Nephron (organoid): ENCODE measurements around the gene ARHGAP12.

Experiments
- H3K27ac Mint-ChIP-seq, 3 experiments: 2 replicates each; pipeline ENCODE4 v1.8.0; 2020; ENCODE audit warnings: mixed read lengths in 3 of 3, mild to moderate bottlenecking in 2 of 3, moderate library complexity in 1 of 3
- H3K27me3 Mint-ChIP-seq: 2 replicates; pipeline ENCODE4 v1.8.0; 2021; ENCODE audit warnings: low read depth, mild to moderate bottlenecking, moderate library complexity, mixed read lengths
- H3K36me3 Mint-ChIP-seq: 2 replicates; pipeline ENCODE4 v1.8.0; 2020; ENCODE audit warnings: low read depth, mixed read lengths
- H3K4me1 Mint-ChIP-seq: 2 replicates; pipeline ENCODE4 v1.8.0; 2020; ENCODE audit warnings: mixed read lengths
- H3K4me3 Mint-ChIP-seq, 3 experiments: 2 replicates each; pipeline ENCODE4 v1.8.0; 2020; ENCODE audit warnings: mild to moderate bottlenecking in 3 of 3, mixed read lengths in 3 of 3, moderate library complexity in 2 of 3
- H3K9me3 Mint-ChIP-seq: 2 replicates; pipeline ENCODE4 v1.8.0; 2020; ENCODE audit warnings: mixed read lengths
- CTCF ChIP-seq, 3 experiments: fragments of 200-600 bp; sonication (generic); IDR thresholded peaks; one replicate each; pipeline ENCODE4 v1.5.0; 2021; ENCODE audit warnings: antibody characterized with exemption in 3 of 3; ENCODE audit not compliant: unreplicated experiment in 3 of 3

Gene ARHGAP12

DNA sequence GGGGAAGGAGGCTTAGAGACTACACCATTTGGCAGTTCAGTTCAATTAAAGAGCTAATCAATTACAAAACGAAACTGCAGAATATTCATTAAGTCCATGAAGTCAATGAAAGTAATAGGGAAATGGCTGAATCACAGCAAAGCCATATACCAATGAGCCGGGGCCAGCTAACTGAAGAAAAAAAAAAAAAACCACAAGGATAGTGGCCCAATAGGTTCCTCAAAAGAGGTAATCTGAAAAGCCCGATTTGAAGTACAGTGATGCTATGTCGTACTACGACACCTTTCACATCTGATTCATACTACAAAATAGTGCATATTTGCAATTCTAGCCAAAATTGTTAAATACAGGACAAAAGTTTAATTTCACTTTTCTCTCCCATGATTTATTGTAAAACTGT lies 2.5 kb downstream of the ARHGAP12 start:
- no peak for TF ChIP-seq CTCF (IDR thresholded peaks at IDR 0.05; ENCODE audit: unreplicated experiment in 3 of 3)
- H3K4me1 Mint-ChIP-seq: peaks cover 45% of the 10 kb centered on the region
- peaks cover 2% of the 10 kb centered on the region for H3K9me3 Mint-ChIP-seq
- H3K4me3 Mint-ChIP-seq: peak overlapping the region; percentile 32 to 97 (median 62)
- H3K27ac Mint-ChIP-seq: no peak overlapping the region
- no peaks in the 10 kb centered on the region for H3K36me3 Mint-ChIP-seq
- H3K27me3 Mint-ChIP-seq: no peaks in the 10 kb centered on the region

DNA sequence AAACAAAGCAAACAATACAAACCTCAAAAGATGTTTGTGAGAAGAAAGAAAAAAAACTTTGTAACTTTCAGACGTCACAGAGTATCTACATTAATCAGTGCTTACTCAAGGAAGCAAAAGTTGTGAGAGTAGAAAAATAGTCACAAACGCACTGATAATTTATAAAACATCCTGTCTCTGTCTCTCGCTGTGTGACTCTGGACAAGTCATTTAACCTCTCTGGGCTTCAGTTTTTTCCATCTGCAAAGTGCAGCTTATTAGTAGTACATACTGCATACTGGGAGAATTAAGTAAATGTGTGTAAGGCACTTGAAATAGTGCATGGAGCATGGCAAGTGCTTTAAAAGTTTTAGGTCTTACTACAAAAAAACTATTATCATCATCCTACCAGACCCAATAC lies 3.8 kb downstream of the ARHGAP12 start:
- Mint-ChIP-seq H3K36me3 (no peaks in the 10 kb centered on the region), H3K27me3 (no peaks in the 10 kb centered on the region), H3K9me3 (peaks cover 2% of the 10 kb centered on the region), H3K27ac (peak overlapping the region in 1 of 3 experiments; percentile 66), H3K4me3 (no peak overlapping the region), H3K4me1 (peaks cover 33% of the 10 kb centered on the region)
- no peak for TF ChIP-seq CTCF (IDR thresholded peaks at IDR 0.05; ENCODE audit: unreplicated experiment in 3 of 3)

- no peaks in the 10 kb centered on the region for H3K27me3 Mint-ChIP-seq
- H3K9me3 Mint-ChIP-seq: peaks cover 2% of the 10 kb centered on the region
- no peak overlapping the region for H3K4me3 Mint-ChIP-seq
- no peak overlapping the region for H3K27ac Mint-ChIP-seq
- no peak for TF ChIP-seq CTCF (IDR thresholded peaks at IDR 0.05; ENCODE audit: unreplicated experiment in 3 of 3)
- H3K4me1 Mint-ChIP-seq: peaks cover 28% of the 10 kb centered on the region
- H3K36me3 Mint-ChIP-seq: peaks cover 4% of the 10 kb centered on the region
These were observed 5.2 kb downstream of the ARHGAP12 start for GRCh38 chr10:31923389-31923788.

GRCh38 chr10:31921031-31921430 lies 7.6 kb downstream of the ARHGAP12 start:
- Mint-ChIP-seq H3K4me3 (no peak overlapping the region), H3K27ac (no peak overlapping the region), H3K27me3 (no peaks in the 10 kb centered on the region), H3K36me3 (peaks cover 4% of the 10 kb centered on the region), H3K9me3 (peaks cover 2% of the 10 kb centered on the region), H3K4me1 (peaks cover 12% of the 10 kb centered on the region)
- TF ChIP-seq CTCF (IDR thresholded peaks at IDR 0.05; ENCODE audit: unreplicated experiment in 3 of 3): no peak

GRCh38 chr10:31920538-31920937 lies 8.1 kb downstream of the ARHGAP12 start:
- TF ChIP-seq CTCF (IDR thresholded peaks at IDR 0.05; ENCODE audit: unreplicated experiment in 3 of 3): no peak
- Mint-ChIP-seq H3K4me1 (peaks cover 8% of the 10 kb centered on the region), H3K9me3 (peaks cover 2% of the 10 kb centered on the region), H3K27ac (no peak overlapping the region), H3K4me3 (no peak overlapping the region), H3K27me3 (no peaks in the 10 kb centered on the region), H3K36me3 (peaks cover 4% of the 10 kb centered on the region)

- Mint-ChIP-seq H3K9me3 (peaks cover under 1% of the 10 kb centered on the region), H3K4me3 (no peak overlapping the region), H3K36me3 (peaks cover 6% of the 10 kb centered on the region), H3K27ac (no peak overlapping the region), H3K4me1 (peaks cover 4% of the 10 kb centered on the region), H3K27me3 (no peaks in the 10 kb centered on the region)
- TF ChIP-seq CTCF (IDR thresholded peaks at IDR 0.05; ENCODE audit: unreplicated experiment in 3 of 3): no peak
These were observed 9.8 kb downstream of the ARHGAP12 start for GRCh38 chr10:31918671-31919409.
